ENCODE data around the gene RAP1GAP. TPM values are rescaled to one million over a fixed set of nuclear protein-coding genes. Genes with fewer than 3 reads are reported as not detected.
"Not testable (repeated sequence)": the region's sequence is repeated elsewhere in the genome, so short reads cannot be mapped to it uniquely, and the experiment has no call there.

The RAP1GAP gene
- total RNA-seq, 1 experiment from 2014 or later, result not detected

- H3K9ac ChIP-seq (ENCODE audit: low read length); H3K4me3 ChIP-seq (ENCODE audit: low read length); H2AFZ ChIP-seq (ENCODE audit: low read length); H4K20me1 ChIP-seq (ENCODE audit: insufficient read depth, low read depth, low read length); H3K27ac ChIP-seq (ENCODE audit: low read length); H3K79me2 ChIP-seq (ENCODE audit: low read length); H3K9me2 ChIP-seq (replicated peaks; ENCODE audit: insufficient read depth, low read length); H3K27me3 ChIP-seq (ENCODE audit: low read length); H3K4me1 ChIP-seq (ENCODE audit: low read length); DNase-seq; H3K9me3 ChIP-seq (ENCODE audit: low read length); H3K36me3 ChIP-seq (ENCODE audit: insufficient read depth, low read length); H3K4me2 ChIP-seq (ENCODE audit: low read depth, low read length, poor library complexity, severe bottlenecking): not testable (repeated sequence)
These were observed 102.8 kb downstream of the RAP1GAP start for GRCh38 chr1:21566361-21566760.

- no peak for DNase-seq
- Histone ChIP-seq H4K20me1 (ENCODE audit: insufficient read depth, low read depth, low read length) (no peaks in the 10 kb centered on the region), H3K27me3 (ENCODE audit: low read length) (no peaks in the 10 kb centered on the region), H3K36me3 (ENCODE audit: insufficient read depth, low read length) (no peaks in the 10 kb centered on the region), H3K4me1 (ENCODE audit: low read length) (peaks cover 5% of the 10 kb centered on the region; the same call in 1 of the 2 replicates), H3K79me2 (ENCODE audit: low read length) (no peaks in the 10 kb centered on the region), H3K9ac (ENCODE audit: low read length) (no peak overlapping the region), H3K9me2 (replicated peaks; ENCODE audit: insufficient read depth, low read length) (no peaks in the 10 kb centered on the region), H3K4me2 (ENCODE audit: low read depth, low read length, poor library complexity, severe bottlenecking) (no peak overlapping the region), H3K4me3 (ENCODE audit: low read length) (no peak overlapping the region), H2AFZ (ENCODE audit: low read length) (no peak overlapping the region), H3K27ac (ENCODE audit: low read length) (no peak overlapping the region), H3K9me3 (ENCODE audit: low read length) (no peaks in the 10 kb centered on the region)
These were observed 103.9 kb downstream of the RAP1GAP start for GRCh38 chr1:21565285-21565684.

- no peak overlapping the region for H3K9ac ChIP-seq (ENCODE audit: low read length)
- no peaks in the 10 kb centered on the region for H3K9me2 ChIP-seq (replicated peaks; ENCODE audit: insufficient read depth, low read length)
- H3K4me3 ChIP-seq (ENCODE audit: low read length), result no peak overlapping the region
- no peaks in the 10 kb centered on the region for H3K79me2 ChIP-seq (ENCODE audit: low read length)
- H3K4me1 ChIP-seq (ENCODE audit: low read length), result peaks cover 5% of the 10 kb centered on the region; the same call in 1 of the 2 replicates
- H3K27ac ChIP-seq (ENCODE audit: low read length), result no peak overlapping the region
- H4K20me1 ChIP-seq (ENCODE audit: insufficient read depth, low read depth, low read length), result no peaks in the 10 kb centered on the region
- no peak for DNase-seq
- no peak overlapping the region for H3K4me2 ChIP-seq (ENCODE audit: low read depth, low read length, poor library complexity, severe bottlenecking)
- no peaks in the 10 kb centered on the region for H3K9me3 ChIP-seq (ENCODE audit: low read length)
- no peak overlapping the region for H2AFZ ChIP-seq (ENCODE audit: low read length)
- H3K36me3 ChIP-seq (ENCODE audit: insufficient read depth, low read length), result no peaks in the 10 kb centered on the region
- no peaks in the 10 kb centered on the region for H3K27me3 ChIP-seq (ENCODE audit: low read length)
These were observed 104.5 kb downstream of the RAP1GAP start for GRCh38 chr1:21564521-21565095.

- no peak overlapping the region for H3K4me2 ChIP-seq (ENCODE audit: low read depth, low read length, poor library complexity, severe bottlenecking)
- H3K9me3 ChIP-seq (ENCODE audit: low read length), result no peaks in the 10 kb centered on the region
- H3K36me3 ChIP-seq (ENCODE audit: insufficient read depth, low read length), result no peaks in the 10 kb centered on the region
These were observed 105.2 kb downstream of the RAP1GAP start for GRCh38 chr1:21563971-21564370.

GRCh38 chr1:21562896-21563295 is 106.3 kb downstream of the RAP1GAP start:
- Histone ChIP-seq H3K4me3 (ENCODE audit: low read length) (no peak overlapping the region), H3K9ac (ENCODE audit: low read length) (no peak overlapping the region), H3K9me3 (ENCODE audit: low read length) (no peaks in the 10 kb centered on the region), H3K36me3 (ENCODE audit: insufficient read depth, low read length) (no peaks in the 10 kb centered on the region), H3K4me1 (ENCODE audit: low read length) (peaks cover 5% of the 10 kb centered on the region; the same call in 1 of the 2 replicates), H3K27me3 (ENCODE audit: low read length) (no peaks in the 10 kb centered on the region), H4K20me1 (ENCODE audit: insufficient read depth, low read depth, low read length) (no peaks in the 10 kb centered on the region), H3K79me2 (ENCODE audit: low read length) (no peaks in the 10 kb centered on the region), H3K4me2 (ENCODE audit: low read depth, low read length, poor library complexity, severe bottlenecking) (no peak overlapping the region), H3K27ac (ENCODE audit: low read length) (no peak overlapping the region), H3K9me2 (replicated peaks; ENCODE audit: insufficient read depth, low read length) (no peaks in the 10 kb centered on the region), H2AFZ (ENCODE audit: low read length) (no peak overlapping the region)
- DNase-seq, result no peak

More at GRCh38 chr1:21563971-21564370, 105.2 kb downstream of the RAP1GAP start:
- H3K9me2 ChIP-seq (replicated peaks; ENCODE audit: insufficient read depth, low read length), result no peaks in the 10 kb centered on the region
- H3K79me2 ChIP-seq (ENCODE audit: low read length), result no peaks in the 10 kb centered on the region
- H3K27me3 ChIP-seq (ENCODE audit: low read length), result no peaks in the 10 kb centered on the region
- H3K9ac ChIP-seq (ENCODE audit: low read length), result no peak overlapping the region
- H2AFZ ChIP-seq (ENCODE audit: low read length), result no peak overlapping the region
- peaks cover 5% of the 10 kb centered on the region; the same call in 1 of the 2 replicates for H3K4me1 ChIP-seq (ENCODE audit: low read length)
- no peak overlapping the region for H3K4me3 ChIP-seq (ENCODE audit: low read length)
- no peak for DNase-seq
- no peak overlapping the region for H3K27ac ChIP-seq (ENCODE audit: low read length)
- H4K20me1 ChIP-seq (ENCODE audit: insufficient read depth, low read depth, low read length), result no peaks in the 10 kb centered on the region

- no peaks in the 10 kb centered on the region for H3K79me2 ChIP-seq (ENCODE audit: low read length)
- H3K4me1 ChIP-seq (ENCODE audit: low read length), result peaks cover 5% of the 10 kb centered on the region; the same call in 1 of the 2 replicates
- DNase-seq, result no peak
- H3K27ac ChIP-seq (ENCODE audit: low read length), result no peak overlapping the region
- no peak overlapping the region for H3K4me3 ChIP-seq (ENCODE audit: low read length)
- no peaks in the 10 kb centered on the region for H3K9me2 ChIP-seq (replicated peaks; ENCODE audit: insufficient read depth, low read length)
- H3K4me2 ChIP-seq (ENCODE audit: low read depth, low read length, poor library complexity, severe bottlenecking), result no peak overlapping the region
- H3K36me3 ChIP-seq (ENCODE audit: insufficient read depth, low read length), result no peaks in the 10 kb centered on the region
- H3K9me3 ChIP-seq (ENCODE audit: low read length), result no peaks in the 10 kb centered on the region
- H2AFZ ChIP-seq (ENCODE audit: low read length), result no peak overlapping the region
- no peak overlapping the region for H3K9ac ChIP-seq (ENCODE audit: low read length)
- no peaks in the 10 kb centered on the region for H3K27me3 ChIP-seq (ENCODE audit: low read length)
- no peaks in the 10 kb centered on the region for H4K20me1 ChIP-seq (ENCODE audit: insufficient read depth, low read depth, low read length)
These were observed 108.1 kb downstream of the RAP1GAP start for GRCh38 chr1:21560916-21561638.

- no peaks in the 10 kb centered on the region for H3K36me3 ChIP-seq (ENCODE audit: insufficient read depth, low read length)
These were observed 109.2 kb downstream of the RAP1GAP start for GRCh38 chr1:21559788-21560567.

More at GRCh38 chr1:21559788-21560567, 109.2 kb downstream of the RAP1GAP start:
- no peaks in the 10 kb centered on the region for H4K20me1 ChIP-seq (ENCODE audit: insufficient read depth, low read depth, low read length)
- DNase-seq, result no peak
- H3K4me2 ChIP-seq (ENCODE audit: low read depth, low read length, poor library complexity, severe bottlenecking), result no peak overlapping the region
- H3K27ac ChIP-seq (ENCODE audit: low read length), result no peak overlapping the region
- no peaks in the 10 kb centered on the region for H3K9me3 ChIP-seq (ENCODE audit: low read length)
- H3K4me3 ChIP-seq (ENCODE audit: low read length), result no peak overlapping the region
- no peak overlapping the region for H3K9ac ChIP-seq (ENCODE audit: low read length)
- H3K27me3 ChIP-seq (ENCODE audit: low read length), result no peaks in the 10 kb centered on the region
- H3K4me1 ChIP-seq (ENCODE audit: low read length), result peaks cover 5% of the 10 kb centered on the region; the same call in 1 of the 2 replicates
- no peaks in the 10 kb centered on the region for H3K9me2 ChIP-seq (replicated peaks; ENCODE audit: insufficient read depth, low read length)
- no peak overlapping the region for H2AFZ ChIP-seq (ENCODE audit: low read length)
- H3K79me2 ChIP-seq (ENCODE audit: low read length), result no peaks in the 10 kb centered on the region

Measured in Karpas-422 (cell line).